C4-2B (cell line): ENCODE data around the gene WWC1.

Experiments
- ZFX ChIP-seq: fragments of 450-650 bp; IDR thresholded peaks from 2 replicates; pipeline ENCODE4 v1.6.1; 2017
- TF ChIP-seq, protein P1 (sequence below): fragments of 450-650 bp; conservative IDR thresholded peaks from 2 replicates; pipeline ENCODE4 v1.5.1; 2017; ENCODE audit warnings: mild to moderate bottlenecking

GRCh38 chr5:168481330-168481788 lies 189.9 kb downstream of the WWC1 start:
- TF ChIP-seq, protein P1, sequence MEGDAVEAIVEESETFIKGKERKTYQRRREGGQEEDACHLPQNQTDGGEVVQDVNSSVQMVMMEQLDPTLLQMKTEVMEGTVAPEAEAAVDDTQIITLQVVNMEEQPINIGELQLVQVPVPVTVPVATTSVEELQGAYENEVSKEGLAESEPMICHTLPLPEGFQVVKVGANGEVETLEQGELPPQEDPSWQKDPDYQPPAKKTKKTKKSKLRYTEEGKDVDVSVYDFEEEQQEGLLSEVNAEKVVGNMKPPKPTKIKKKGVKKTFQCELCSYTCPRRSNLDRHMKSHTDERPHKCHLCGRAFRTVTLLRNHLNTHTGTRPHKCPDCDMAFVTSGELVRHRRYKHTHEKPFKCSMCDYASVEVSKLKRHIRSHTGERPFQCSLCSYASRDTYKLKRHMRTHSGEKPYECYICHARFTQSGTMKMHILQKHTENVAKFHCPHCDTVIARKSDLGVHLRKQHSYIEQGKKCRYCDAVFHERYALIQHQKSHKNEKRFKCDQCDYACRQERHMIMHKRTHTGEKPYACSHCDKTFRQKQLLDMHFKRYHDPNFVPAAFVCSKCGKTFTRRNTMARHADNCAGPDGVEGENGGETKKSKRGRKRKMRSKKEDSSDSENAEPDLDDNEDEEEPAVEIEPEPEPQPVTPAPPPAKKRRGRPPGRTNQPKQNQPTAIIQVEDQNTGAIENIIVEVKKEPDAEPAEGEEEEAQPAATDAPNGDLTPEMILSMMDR, result no peak
- no peak for TF ChIP-seq ZFX
